Stimulated activated CD8-positive, alpha-beta memory T cell treated with anti-CD3 and anti-CD28 coated beads, Interleukin-12 subunit alpha, Interleukin-12 subunit beta, amount 100 ng/mL, for 1 hour (primary cell): ENCODE data around the gene TBC1D16.
"Not testable (repeated sequence)": the region's sequence is repeated elsewhere in the genome, so short reads cannot be mapped to it uniquely, and the experiment has no call there.

ENCODE experiments used
- DNase-seq: peaks from one replicate; pipeline ENCODE4 v3.0.0-alpha.2; 2020; ENCODE audit warnings: low read depth

The TBC1D16 gene

DNA sequence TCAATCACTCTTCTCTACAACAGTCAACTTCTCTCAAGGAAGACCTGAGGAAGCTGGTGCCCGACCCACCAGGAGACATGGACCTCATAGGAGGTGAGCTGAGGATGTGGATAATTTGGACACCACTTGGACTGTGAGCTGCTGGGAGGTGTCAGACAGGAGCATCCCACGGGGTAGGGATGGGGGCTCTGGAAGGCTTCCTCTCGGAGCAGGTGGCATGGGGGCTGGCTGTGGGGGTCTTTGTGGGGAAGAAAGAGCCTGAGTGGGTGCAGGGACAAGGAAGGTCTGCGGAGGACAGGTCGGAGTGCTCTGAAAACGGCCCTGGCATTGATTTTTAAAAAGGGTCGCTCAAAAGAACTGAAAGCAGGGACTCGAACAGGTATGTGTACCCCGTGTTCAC lies 64.0 kb downstream of the TBC1D16 start:
- DNase-seq, result no peak

DNA sequence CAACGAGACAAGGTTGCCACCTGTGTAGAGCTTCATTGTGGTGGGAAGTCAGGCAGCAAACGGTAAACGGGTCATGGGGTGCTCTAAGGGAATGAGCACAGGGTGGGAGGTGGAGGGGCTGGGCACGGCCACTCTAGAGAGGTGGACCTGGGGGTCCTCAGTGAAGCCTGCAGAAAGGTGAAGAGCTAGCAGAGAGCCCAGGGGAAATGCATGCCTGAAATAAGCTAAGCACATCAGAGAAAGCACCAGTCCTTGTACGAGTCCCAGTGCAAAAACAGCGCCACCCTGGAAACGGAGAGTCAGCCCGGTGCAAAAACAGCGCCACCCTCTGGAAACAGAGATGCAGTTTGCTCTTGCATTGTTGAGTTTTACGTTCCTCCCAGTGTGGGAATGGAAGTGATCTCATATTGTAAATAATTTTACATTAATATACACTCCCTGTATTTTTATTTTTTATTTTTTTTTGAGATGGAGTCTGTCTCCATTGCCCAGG lies 65.0 kb downstream of the TBC1D16 start:
- no peak for DNase-seq

- no peak for DNase-seq
These were observed 65.8 kb downstream of the TBC1D16 start for GRCh38 chr17:79969906-79970305.

- DNase-seq, result no peak
These were observed 67.6 kb downstream of the TBC1D16 start for GRCh38 chr17:79968116-79968515.

DNA sequence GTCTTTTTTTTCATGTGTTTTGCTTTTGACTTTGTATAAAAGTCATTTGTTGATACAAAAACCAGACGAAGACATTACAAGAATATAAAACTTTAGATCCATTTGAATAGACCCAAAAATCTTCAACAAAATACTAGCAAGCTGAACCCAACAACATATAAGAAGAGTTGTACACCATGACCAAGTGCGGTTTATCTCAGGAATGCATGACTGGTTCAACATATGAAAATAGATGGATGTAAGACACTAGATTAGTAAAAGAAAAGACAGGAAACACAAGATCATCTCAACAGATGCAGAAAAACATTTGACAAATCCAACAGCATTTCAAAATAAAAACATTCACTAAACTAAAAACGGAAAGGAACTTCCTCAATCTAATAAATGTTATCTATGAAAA lies 69.0 kb downstream of the TBC1D16 start:
- no peak for DNase-seq

- no peak for DNase-seq
These were observed 69.9 kb downstream of the TBC1D16 start for GRCh38 chr17:79965806-79966205.

- not testable (repeated sequence) for DNase-seq
These were observed 73.2 kb downstream of the TBC1D16 start for GRCh38 chr17:79962467-79962866.

DNA sequence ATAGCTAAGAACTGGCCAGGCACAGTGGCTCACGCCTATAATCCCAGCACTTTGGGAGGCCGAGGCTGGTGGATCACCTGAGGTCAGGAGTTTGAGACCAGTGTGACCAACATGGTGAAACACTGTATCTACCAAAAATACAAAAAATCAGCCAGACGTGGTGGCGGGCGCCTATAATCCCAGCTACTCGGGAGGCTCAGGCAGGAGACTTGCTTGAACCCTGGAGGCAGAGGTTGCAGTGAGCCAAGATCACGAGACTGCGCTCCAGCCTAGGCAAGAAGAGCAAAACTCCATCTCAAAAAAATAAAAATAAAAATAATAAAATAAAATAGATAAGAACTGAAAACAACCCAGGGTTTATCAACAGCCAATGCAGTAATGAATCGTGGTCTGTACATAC lies 74.1 kb downstream of the TBC1D16 start:
- DNase-seq, result not testable (repeated sequence)

DNA sequence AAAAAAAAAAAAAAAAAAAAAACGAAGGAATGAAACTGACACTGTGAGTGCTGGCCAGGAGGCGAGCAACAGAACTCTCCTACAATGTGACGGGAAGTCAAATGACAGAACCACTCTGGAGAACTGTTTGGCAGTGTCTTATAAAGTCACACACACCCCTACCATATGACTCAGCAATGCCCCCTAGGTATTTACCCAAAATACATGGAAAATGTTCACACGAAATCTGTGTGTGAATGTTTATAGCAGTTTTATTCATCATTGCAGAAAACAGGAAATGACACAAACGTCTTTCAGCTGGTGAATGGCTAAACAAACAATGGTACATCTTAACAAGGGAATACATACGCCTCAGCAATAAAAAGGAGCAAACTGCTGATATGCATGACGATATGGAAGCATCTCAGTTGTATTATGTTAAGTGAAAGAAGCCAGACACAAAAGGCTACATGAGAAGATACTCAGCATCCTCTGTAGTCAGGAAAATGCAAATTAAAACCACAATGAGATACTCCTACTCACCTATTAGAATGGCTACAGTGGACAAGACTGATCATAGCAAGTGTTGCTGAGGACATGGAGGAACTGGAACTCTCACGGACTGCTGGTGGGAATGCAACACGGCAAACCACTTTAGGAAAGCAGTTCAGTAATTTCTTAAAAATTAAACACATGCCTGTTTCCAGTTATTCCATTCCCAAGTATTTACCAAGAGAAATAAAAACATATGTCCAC lies 74.7 kb downstream of the TBC1D16 start:
- no peak for DNase-seq

GRCh38 chr17:79959042-79959441 lies 76.6 kb downstream of the TBC1D16 start:
- no peak for DNase-seq

DNA sequence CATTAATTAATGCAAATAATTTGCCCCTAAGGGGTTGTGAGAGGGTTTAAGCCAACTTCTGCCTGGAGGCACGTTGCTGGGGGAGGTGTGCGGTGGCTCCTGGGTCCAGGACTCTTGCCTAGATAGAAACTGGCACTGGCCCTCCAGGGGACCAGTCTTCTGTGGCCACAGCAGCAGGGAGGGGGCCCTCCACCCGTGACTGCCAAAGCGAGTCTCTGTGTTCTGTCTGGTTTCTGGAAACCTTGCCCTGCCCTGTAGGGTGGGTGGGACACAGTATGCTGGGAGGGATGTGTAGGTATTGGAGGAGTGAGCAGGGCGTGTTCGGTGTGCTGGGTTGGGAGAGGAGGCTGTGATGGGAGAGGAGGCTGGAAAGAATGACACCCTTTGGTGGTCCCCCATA lies 78.8 kb downstream of the TBC1D16 start:
- DNase-seq, result no peak

GRCh38 chr17:79956441-79956735 lies 79.3 kb downstream of the TBC1D16 start:
- not testable (repeated sequence) for DNase-seq

- DNase-seq, result no peak
These were observed 79.8 kb downstream of the TBC1D16 start for GRCh38 chr17:79955691-79956440.

DNA sequence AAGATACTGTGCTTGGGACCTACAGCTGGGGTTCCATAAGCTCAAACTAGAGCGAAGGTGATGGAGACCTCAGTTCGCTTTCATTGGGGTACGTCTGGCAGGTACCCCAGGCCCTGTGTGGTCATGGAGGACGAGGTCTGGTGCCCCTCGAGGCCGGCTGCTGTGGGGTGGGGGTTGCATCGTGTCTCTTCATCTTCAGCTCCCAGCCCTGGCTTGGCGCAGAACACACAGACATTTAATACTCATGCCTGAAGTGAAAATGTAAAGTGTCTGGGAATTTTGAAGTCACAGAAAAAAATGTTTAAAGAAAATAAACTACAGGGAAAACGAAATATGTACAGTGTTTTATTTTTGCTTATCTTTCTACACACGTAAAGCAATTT lies 80.5 kb downstream of the TBC1D16 start:
- no peak for DNase-seq

DNA sequence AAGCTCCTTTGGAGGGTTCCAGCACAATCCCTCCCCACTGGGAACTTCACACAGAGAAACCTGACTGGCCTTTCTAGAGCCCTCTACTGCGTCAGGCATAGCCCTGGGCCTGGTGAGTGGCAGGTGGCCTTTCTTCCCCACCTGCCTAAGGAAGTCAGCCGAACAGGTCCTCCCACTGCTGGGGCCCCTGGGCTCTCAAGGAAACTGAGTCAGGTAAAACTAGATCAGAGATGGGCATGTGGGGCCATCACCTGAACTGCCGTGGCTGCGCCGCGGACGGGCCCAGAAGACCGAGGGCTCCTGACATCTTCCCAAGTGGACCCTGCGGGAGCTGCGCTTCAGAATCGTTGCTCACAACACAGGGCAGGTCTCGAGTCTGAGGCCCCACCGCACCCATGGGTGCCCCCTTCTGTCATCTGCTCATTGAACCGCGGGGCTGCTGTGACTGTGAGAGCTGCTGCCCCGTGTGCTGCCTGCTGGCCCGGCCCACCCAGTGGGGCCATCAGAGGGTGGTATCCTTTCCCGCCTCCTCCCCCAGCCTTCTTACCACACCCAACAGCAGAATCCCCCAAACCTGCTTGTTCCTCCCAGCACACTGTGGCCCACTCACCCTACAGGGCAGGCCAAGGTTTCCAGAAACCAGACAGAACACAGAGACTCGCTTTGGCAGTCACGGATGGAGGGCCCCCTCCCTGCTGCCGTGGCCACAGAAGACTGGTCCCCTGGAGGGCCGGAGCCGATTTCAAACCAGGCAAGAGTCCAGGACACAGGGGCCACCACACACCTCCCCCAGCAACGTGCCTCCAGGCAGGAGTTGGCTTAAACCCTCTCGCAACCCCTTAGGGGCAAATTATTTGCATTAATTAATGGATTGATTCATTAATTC lies 81.1 kb downstream of the TBC1D16 start:
- DNase-seq, result no peak

- DNase-seq, result no peak
These were observed 82.3 kb downstream of the TBC1D16 start for GRCh38 chr17:79953335-79953734.

DNA sequence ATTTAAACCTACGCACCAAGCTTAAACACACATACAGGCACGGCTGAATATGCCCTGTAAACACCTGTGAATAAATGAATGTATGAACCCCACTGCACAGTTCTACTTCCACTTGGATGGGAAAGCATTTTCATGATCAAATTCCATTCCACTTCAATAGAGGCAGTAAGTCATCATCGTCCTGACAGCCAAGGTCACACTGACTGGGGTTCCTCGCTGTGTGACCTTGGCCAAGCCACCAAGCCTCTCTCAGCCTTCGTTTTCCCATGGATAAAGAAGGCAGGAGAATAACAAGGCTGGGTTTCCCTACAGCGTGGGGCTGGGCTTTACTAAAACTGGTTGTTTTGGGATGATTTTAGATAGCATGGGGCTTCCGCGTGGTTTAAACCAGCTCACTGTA lies 82.8 kb downstream of the TBC1D16 start:
- DNase-seq, result no peak

- no peak for DNase-seq
These were observed 83.3 kb downstream of the TBC1D16 start for GRCh38 chr17:79952265-79952877.

- no peak for DNase-seq
These were observed 84.1 kb downstream of the TBC1D16 start for GRCh38 chr17:79951361-79952264.

- no peak for DNase-seq
These were observed 84.9 kb downstream of the TBC1D16 start for GRCh38 chr17:79950751-79951150.

- DNase-seq, result no peak
These were observed 85.4 kb downstream of the TBC1D16 start for GRCh38 chr17:79950306-79950705.
